ENCODE results near the gene CDH4.

GRCh38 chr20:61770113-61770585 lies 518.1 kb downstream of the CDH4 start:
- TF ChIP-seq CTCF (IDR thresholded peaks at IDR 0.05) (no peak), POLR2A (IDR thresholded peaks at IDR 0.05) (no peak)
